Adipose tissue (tissue), 3 donors: ENCODE measurements around the gene PAX5. TPM values are rescaled to one million over a fixed set of nuclear protein-coding genes. Genes with fewer than 3 reads are reported as not detected.

Experiments used
- H3K27ac ChIP-seq: one replicate; pipeline ENCODE4 v1.5.1; 2013; ENCODE audit warnings: low read depth, low read length
- WGBS, 3 donors: extraction: QIAGEN DNeasy Blood & Tissue Kit; methylation state at CpG; one replicate each; pipeline ENCODE4 v1.1.7; 2013; 5-methylcytosine and 5-hydroxymethylcytosine counted together
- polyA plus RNA-seq, 3 donors: library from polyadenylated mRNA; stranded (reverse); fragments of 200-250 nt; gene quantifications; one replicate each; pipeline ENCODE4 v1.2.3, GENCODE V29; 2013
- donor health status: healthy with polysubstance abuse.
- donor health status: Bipolar disorder and iron deficiency.
- donor health status: healthy.

Gene PAX5
- polyA plus RNA-seq, 3 donors = 0.23 to 0.28 TPM; not detected in 1

DNA sequence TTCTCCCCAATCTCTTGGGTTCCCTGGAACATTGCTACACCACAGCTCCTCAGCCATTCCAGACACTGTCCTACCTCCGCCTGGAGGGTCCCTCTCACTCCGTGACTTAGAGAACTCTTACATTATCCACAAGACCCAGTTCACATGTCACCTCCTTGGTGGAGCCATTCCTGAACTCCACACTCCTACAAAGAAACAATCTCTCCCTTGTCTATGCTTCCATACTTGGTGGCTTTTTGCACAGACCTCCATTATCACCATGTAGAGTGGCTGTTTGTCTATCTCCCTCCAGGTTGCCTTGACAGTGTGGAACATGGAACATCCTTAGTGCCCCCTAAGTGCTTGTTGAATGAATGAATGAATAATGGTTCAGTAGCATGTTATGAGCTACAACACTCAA lies 105.9 kb downstream of the PAX5 start:
- WGBS, 3 donors = 89 to 100% (median 92%) methylated on average over 2 of the region's 2 CpGs
- H3K27ac ChIP-seq = no peak overlapping the region

DNA sequence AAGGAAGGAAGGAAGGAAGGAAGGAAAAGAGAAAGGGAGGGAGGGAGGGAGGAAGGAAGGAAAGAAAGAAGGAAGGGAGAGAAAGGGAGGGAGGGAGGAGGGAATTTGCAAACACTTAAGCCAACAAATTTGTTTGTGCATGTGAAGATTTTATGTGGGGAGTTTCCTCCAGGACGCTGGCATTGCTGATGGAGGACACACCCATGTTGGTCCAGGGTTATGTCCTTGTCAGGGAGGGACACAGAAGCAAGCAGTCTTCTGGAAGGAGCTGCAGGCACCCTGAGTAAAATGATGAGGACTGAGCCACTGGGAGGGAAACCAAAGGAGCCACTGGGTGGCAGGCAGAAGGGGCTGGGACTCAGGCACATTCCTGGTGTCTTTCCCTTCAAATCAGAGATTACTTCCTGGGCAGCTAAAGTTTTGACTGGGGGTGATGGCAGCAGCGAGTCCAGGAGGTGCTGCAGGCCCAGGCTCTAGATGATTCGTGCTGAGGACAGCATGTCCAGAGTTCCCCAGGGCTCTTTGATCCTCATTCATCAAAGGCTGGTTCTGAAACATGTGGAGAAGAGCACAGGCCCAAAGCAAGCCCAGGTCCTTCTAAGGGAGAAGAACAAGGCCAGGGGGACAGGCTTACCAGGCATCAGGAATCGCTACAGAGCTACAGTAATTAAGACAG lies 109.2 kb downstream of the PAX5 start:
- 51 to 61% (median 51%) methylated on average over 4 of the region's 4 CpGs for WGBS, 3 donors
- no peak overlapping the region for H3K27ac ChIP-seq

DNA sequence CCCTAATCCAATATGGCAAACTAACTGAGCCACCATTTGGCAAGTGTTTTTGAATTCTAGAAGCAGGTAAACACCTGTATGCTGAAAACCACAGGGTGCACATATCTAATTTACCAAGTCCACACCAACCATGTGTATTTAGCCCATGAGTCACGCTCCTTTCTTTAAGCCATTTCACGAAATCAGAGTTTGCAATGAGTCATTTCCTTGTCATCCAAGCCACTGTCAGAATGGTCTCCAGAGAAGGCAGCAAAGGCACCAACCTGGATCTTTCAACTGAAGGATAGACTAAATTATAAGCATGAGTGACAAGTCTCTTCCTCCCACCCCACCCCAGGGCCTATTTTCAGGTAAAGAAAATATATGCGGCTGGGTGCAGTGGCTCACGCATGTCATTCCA lies 110.0 kb downstream of the PAX5 start:
- 68 to 73% (median 69%) methylated on average over 4 of the region's 4 CpGs for WGBS, 3 donors
- H3K27ac ChIP-seq = no peak overlapping the region

DNA sequence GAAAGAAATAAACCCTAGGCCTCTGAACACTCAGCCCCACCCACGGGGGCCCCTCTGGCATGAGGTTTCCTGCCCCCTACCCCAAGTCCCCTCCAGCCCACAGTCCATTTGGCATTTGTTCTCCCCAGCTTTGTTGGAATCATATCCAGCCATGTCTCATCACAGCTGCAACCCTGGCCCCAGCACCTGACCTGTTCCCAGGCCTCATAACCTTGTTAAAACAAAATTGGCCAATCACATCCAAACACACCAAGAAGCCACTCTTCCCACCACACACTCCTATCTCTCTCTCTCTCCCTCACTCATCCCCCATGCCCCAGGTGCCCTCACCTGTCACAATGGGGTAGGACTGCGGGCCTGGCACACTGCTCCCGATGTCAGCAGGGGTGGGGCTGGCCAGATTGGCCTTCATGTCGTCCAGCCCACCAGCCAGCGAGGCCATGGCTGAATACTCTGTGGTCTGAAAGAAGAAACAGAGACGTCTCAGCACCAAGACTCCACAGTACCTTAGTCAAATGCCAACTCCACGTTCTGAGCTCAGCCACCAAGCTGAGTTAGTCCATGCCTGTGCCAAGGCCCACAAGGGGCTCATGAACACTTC lies 110.9 kb downstream of the PAX5 start:
- 71 to 84% (median 80%) methylated on average over 7 of the region's 7 CpGs for WGBS, 3 donors
- no peak overlapping the region for H3K27ac ChIP-seq

DNA sequence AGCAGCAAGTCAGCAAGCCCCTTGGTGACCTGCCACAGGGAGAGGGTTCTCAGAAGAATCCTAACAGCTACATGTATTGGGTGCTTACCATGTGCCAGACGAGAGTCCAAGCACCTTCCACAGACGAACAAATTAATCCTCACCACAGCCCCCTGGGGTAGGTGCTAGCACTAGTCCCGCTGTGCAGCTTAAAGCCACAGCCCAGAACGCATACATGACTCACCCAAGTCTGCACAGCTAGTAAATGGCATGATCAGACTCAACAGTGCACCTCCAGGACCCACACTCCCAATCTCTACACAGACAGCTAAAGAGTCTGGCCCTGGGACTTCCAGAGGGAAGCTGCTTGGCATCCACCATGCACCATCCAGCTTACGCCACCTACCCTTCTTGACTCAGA lies 111.5 kb downstream of the PAX5 start:
- 79 to 92% (median 83%) methylated on average over 5 of the region's 5 CpGs for WGBS, 3 donors
- no peak overlapping the region for H3K27ac ChIP-seq

DNA sequence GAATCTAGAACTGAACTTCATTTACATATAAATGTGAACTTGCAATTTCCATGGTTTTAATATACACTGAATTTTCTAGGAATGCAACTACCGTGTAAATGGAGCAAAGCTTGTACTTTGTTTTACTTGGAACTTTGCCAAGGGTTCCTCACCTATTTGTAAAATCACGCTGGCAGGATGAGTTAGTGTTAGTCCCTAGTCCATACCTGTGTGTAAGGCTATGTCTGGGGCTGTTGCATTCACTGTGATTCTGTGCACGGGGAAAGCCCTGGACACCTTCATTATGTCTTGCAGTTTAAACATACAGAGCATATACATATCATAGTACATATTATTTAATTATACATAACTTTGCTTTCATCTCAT lies 119.9 kb downstream of the PAX5 start:
- 30 to 50% (median 36%) methylated on average over 3 of the region's 3 CpGs for whole genome bisulfite sequencing, 3 donors

DNA sequence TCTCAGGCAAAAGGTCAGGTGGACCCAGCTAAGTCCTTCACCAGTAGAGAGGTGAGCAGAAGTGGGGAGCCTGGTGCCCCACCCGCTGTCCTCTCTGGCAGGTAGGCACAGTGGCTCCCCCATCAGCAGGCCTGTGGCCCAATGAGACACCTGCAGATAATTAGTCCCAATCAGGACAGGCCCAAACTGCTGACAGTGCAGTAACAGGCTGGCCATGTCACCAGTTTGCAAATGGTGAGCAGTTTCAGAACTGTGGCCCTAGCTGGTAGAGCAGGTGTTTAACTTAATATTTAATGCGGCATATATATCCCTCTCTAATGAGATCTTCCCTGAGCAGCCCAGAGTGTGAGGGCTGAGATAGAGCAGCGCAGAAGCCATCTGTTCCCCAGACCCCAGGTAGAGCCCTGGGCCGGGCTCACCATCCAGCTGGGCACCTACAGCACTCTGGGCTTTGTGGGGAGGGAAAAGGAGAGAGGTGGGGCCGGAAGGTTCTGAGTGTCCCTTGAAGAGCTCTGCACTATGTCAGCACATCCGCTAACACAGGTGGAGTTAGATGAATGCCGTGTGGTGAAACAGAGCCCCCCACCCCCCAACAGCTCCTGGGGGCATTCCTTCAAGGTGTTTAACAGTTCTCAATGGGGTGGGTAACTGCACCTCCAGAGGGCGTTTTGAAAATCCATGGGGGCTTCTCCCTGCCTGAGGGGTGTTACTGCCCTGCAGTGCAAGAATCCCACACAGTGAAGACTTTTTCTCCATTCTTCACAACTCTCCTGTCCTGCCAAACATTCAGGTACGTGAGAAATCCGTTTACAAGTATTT lies 120.5 kb downstream of the PAX5 start:
- H3K27ac ChIP-seq = no peak overlapping the region
- WGBS, 3 donors = 47 to 56% (median 52%) methylated on average over 10 of the region's 10 CpGs

More for the DNA sequence above, 119.9 kb downstream of the PAX5 start:
- no peak overlapping the region for H3K27ac ChIP-seq

DNA sequence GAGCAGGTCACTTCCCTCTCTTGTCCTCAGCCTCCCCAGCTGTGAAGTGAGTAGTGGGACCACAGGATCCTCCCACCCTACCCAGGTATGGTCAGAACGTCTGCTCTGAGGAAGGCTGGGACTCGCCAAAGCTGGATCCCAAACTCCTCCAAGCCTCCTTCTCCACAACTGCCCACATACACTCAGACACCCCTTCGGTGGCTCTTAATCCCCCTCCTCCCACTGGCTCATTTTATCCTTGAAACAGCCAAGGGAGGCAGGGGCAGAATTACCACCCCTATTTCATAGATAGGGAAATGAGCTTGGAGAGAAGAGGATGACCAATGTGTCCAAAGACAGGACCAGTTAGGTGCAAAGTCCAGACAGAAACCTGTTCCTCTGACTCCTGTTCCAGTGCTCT lies 121.4 kb downstream of the PAX5 start:
- WGBS, 3 donors = 70 to 84% (median 71%) methylated on average over 3 of the region's 3 CpGs
- H3K27ac ChIP-seq = no peak overlapping the region

DNA sequence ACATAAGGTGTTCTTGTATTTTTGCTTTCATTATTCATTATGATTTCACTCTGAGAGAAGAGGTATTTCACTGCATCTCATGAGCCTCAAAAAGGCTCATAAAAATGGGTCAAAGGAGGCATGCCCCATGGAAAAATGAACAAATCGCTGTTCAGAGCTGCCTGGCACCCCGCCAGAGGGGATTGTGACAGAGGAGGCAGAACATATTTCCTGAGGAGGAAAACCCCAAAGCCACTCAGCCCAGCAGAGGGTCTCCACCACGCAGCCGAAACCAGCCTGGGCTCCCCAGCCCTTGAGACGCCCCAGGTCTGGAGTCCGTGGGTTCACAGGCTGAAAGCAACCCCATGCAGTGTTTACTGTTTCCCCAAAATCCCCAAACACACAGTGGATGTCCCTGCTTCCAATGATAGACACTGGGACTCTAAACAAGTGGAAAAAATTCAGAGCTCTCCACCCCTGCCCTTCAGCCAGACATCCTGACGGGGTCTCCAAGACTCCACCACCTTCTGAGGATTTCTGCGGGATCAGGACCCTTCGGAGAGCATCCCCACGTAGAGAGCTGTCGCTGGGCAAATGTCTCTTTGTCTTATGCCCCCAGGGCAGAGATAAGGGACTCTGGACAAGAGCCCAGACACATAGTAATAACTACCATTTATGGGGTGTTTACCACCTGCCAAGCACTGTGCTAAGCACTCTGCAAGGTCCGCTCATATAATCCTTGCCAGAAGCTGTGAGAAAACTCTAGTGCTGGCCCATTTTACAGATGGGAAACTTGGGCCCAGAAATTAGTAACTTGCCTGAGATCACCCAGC lies 122.3 kb downstream of the PAX5 start:
- WGBS, 3 donors = 57 to 61% (median 61%) methylated on average over 12 of the region's 12 CpGs
- H3K27ac ChIP-seq = no peak overlapping the region

DNA sequence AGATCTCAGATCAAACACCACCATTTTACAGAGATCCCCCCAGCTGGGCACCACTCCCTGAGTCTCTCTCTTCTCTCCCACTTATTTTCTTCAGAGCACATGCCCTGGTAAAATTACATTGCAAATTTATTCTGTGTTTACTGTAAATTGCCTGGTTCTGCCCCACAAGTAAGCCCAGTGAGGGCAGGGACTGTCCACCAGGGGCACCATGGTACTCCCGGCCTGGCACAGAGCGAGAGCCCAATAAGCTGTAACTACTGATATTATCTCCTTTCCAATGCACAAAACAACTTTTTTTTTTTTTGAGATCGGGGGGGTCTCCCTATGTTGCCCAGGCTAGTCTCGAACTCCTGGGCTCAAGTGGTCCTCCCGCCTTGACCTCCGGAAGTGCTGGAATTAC lies 123.0 kb downstream of the PAX5 start:
- 75 to 95% (median 78%) methylated on average over 6 of the region's 6 CpGs for WGBS, 3 donors
- no peak overlapping the region for H3K27ac ChIP-seq

DNA sequence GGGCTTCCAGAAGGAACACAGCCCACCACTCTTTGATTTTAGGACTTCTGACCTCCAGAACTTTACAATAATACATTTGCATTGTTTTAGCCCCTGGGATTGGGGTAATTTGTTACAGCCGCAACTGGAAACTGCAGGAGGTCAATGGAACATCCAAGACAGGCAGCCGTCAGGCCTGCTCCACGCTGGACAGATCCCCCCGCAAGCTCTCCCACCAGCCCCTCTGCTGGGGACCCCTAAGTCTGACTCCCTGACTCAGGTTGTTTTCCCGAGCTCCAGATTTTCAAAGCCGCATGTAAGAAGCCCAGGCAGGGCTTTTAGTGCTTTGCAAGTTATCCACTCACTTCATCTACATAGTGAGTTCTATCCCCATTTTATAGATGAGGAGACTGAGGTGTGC lies 127.6 kb downstream of the PAX5 start:
- 68 to 89% (median 73%) methylated on average over 6 of the region's 6 CpGs for WGBS, 3 donors
- H3K27ac ChIP-seq = no peak overlapping the region

DNA sequence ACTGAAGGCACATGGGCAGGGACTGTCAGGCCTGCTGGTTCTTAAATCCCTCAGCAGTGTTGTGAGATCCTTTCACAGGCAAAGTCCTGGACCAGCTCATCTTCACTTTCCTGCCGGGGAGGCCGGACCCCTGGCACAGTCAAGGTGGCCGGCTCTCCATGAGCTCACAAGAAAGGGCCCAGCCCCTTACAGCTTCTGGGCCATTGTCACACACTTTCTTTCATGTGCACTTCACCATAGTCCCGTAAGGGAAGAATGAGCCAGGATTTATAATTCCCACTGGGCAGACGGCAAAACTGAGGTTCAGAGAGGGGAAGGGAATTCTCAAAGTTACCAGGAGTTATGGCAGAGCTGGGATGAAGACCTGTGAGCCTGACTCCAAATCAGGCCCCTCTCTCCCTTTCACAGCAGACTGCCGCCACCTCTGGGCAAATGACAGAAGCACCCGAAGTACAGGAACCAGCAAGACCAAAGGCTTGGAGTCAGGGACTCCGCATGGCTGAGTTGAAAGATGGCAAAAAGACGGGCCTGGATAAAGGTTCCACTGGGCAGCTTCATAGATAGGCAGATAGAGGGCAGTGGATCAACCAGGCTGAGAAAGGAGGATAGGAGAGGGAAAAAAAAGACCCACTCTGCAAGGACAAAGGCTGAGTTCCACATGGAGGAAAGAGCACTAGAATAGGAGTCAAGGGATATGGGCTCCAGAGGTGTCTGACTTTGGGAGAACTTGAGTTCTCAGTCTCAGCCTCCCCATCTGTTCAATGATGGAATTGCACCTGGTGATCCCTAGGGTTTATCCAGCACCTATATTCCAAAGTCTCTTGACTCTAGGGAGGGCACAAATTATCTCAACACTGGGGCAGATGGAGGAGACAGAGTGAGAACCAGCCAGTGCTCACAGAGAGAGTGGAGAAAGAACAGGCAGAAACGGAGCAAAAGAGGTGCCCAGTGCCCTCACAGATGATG lies 128.7 kb downstream of the PAX5 start:
- WGBS, 3 donors = 79 to 82% (median 79%) methylated on average over 10 of the region's 10 CpGs
- no peak overlapping the region for H3K27ac ChIP-seq

DNA sequence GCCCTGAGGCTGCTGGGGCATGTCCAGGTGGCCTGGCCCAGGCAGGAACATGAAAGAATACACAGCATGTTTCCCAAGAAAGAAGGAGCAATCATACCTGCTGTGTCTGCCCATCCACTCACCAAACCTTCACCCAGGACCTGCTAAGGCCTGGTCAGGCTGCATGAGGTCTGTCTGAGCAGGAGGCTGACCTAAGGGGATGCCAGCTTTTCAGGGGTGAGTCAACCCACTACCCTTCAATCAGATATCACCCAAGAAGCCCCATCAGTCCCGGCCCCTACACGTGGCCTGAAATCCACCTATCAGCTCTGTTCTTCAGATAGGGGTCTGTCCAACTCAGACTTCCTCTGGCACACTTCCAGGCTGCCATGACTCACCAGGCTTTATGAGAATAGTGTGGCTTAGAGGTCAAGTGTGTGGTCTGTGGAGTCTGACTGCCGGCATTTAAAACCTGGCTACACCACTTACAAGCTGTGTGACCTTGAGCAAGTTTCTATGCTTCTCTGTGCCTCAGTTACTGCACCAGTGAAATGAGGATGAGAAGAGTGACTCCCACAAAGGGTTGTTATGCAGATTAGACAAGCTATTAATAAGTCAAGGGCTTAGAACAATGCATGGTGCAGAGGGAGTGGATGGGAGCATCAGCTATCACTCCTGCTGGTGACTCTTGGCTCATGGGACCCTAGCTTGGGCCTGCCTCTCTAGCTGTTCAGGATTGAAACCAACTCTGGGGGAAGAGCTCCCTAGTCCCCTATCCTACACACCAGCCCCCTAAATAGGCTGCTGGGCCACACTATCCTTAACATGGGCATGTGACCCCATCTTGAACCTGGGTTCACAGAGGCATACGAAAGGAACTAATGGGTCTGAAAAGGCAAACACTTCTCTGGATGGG lies 130.3 kb downstream of the PAX5 start:
- H3K27ac ChIP-seq = no peak overlapping the region
- WGBS, 3 donors = 39 to 50% (median 43%) methylated on average over 4 of the region's 4 CpGs

DNA sequence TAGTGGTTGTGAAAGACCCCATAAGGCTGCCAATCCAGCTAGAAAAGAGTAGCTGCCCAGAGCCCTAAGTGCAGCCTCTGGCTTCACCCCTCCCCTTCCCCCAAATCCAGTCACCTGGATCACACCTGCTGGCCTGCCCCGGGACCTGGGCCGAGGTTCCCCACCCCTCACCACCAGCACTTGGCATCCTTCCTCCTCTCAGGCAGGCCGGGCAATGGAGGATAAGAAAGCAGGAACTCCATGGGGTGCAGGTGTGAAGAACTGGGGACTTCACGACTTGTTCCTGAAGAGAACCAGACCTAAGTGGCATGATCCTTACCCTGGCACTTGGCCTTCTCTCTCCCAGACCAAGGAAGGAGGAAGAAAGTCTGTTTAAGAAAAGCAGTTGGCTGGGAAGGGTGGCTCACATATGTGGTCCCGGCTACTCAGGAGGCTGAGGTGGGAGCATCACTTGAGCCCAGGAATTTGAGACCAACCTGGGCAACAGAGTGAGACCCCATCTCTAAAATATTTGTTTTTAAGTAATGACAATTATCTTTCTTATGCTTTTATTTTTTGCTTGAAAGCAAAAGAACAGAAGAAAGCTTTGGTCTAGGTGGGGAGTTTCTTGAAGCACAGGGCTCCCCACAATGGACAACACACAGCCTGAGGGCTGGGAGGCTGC lies 131.1 kb downstream of the PAX5 start:
- H3K27ac ChIP-seq = no peak overlapping the region
- WGBS, 3 donors = 39 to 63% (median 47%) methylated on average over 5 of the region's 5 CpGs

DNA sequence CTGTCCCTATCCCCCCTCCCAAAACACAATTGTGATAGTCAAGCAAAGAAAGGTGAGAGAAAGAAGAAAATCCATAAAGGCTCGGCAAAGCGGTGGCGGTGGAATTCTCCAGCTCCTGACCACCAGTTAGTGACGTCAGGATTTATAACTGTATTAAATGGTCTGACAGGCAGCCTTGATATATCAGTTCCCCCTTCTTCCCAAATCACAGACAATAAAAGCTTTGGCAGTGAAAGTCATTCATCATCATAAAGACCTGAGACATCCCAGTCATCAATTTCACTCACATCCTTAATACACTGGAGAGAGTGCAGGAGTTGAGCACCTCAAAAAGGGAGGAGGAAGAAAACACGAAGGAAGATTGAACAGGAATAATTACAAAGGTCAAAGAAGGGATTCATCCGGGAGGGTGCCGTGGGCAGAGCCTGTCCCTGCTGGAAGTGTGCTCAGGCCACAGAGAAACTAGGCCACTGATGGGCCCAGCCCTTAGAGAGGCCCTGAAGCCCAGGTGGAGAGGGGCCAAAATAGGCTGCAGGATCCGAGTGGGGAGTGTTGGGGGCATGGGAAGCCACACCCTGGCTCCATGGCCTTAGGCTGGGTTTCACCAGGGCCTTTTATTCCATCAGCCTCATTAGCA lies 131.9 kb downstream of the PAX5 start:
- WGBS, 3 donors = 63 to 83% (median 68%) methylated on average over 8 of the region's 8 CpGs
- no peak overlapping the region for H3K27ac ChIP-seq

DNA sequence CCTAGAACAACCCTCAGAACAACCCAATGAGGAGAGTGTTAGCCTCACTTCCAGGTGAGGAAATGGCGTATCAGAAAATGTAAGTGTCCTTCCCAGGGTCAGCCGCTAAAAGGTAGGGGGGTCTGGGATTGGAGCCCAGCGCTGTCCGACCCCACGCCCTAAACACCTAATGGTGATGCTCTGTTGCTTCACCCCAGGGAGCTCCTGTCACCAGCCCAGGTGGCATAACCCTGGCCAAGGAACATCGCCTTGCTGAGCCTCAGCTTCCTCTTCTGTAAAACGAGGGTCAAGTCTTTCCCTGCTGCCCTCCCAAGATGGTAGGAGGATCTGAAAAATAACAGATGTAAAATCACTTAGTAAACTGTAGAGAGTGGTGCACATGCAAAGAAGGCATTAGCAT lies 132.5 kb downstream of the PAX5 start:
- 75 to 79% (median 75%) methylated on average over 7 of the region's 7 CpGs for whole genome bisulfite sequencing, 3 donors
- no peak overlapping the region for H3K27ac ChIP-seq
